GM12878 (cell line): ENCODE results near the gene ANXA10. TPM values are rescaled to one million over a fixed set of nuclear protein-coding genes. Genes with fewer than 3 reads are reported as not detected.

ENCODE experiments used
- ATAC-seq: fragments of 200-7000 bp; cut with Tn5 transposase; 3 replicates; pipeline ENCODE4 v1.9.1; 2020; ENCODE audit warnings: mild to moderate bottlenecking, moderate library complexity
- BruUV-seq: library from RNA; stranded (reverse); fragments of 400-500 nt; replicated peaks from 2 replicates; lab custom pipeline; 2021; lab: Mats Ljungman, UMichigan
- CTCF ChIA-PET: fragments of 300-600 bp; sonication (Branson Sonifier 250); formaldehyde crosslinking; extraction: SDS; loops from one replicate; lab custom pipeline; 2021; ENCODE audit warnings: inconsistent platforms; lab: Yijun Ruan, JAX
- POLR2A ChIA-PET: fragments of 350-600 bp; formaldehyde crosslinking; extraction: SDS; loops from one replicate; lab custom pipeline; 2021; ENCODE audit warnings: inconsistent platforms; lab: Charles Lee
- RAD21 ChIA-PET: fragments of 300-600 bp; sonication (Branson Sonifier 250); formaldehyde crosslinking; loops from one replicate; lab custom pipeline; 2023; ENCODE audit warnings: antibody characterized with exemption; ENCODE audit not compliant: unreplicated experiment; lab: Charles Lee
- SMC1A ChIA-PET: fragments of 300-600 bp; sonication (Branson Sonifier 250); formaldehyde crosslinking; loops from one replicate; lab custom pipeline; 2023; ENCODE audit not compliant: unreplicated experiment, uncharacterized antibody; lab: Charles Lee
- DNase-seq: peaks from one replicate; pipeline ENCODE4 v3.0.0-alpha.2; 2011; ENCODE audit warnings: low read depth, low spot score
- FAIRE-seq: peaks from 3 replicates; lab custom pipeline; 2011; peaks lifted over from hg19 to GRCh38; lab: Jason Lieb, UNC
- H2AFZ ChIP-seq: 2 replicates; pipeline ENCODE4 v1.6.0; 2011; ENCODE audit warnings: low read depth, low read length, control low read depth; ENCODE audit not compliant: control insufficient read depth
- H3K27ac ChIP-seq: 2 replicates; pipeline ENCODE4 v1.5.1; 2011; ENCODE audit warnings: control low read depth; ENCODE audit not compliant: control insufficient read depth, insufficient read depth
- H3K27me3 ChIP-seq, 2 experiments: replicated peaks in 1 of 2; 2 replicates each; pipeline versions ENCODE4 v1.6.0 to v1.6.1; 2011; ENCODE audit warnings: low read length in 1 of 2; ENCODE audit not compliant: control insufficient read depth in 2 of 2, insufficient read depth in 2 of 2
- H3K36me3 ChIP-seq, 2 experiments: 2 replicates each; pipeline ENCODE4 v1.5.1; 2011; ENCODE audit warnings: low read length in 1 of 2; ENCODE audit not compliant: control insufficient read depth in 2 of 2, insufficient read depth in 2 of 2
- H3K4me1 ChIP-seq: 2 replicates; pipeline ENCODE4 v1.6.1; 2011; ENCODE audit warnings: mild to moderate bottlenecking, low read length, moderate library complexity, mixed read lengths; ENCODE audit not compliant: control insufficient read depth, insufficient read depth
- H3K4me2 ChIP-seq: 2 replicates; pipeline ENCODE4 v1.6.0; 2011; ENCODE audit warnings: control low read depth; ENCODE audit not compliant: control insufficient read depth, insufficient read depth
- H3K4me3 ChIP-seq: fragments of 200-600 bp; sonication (generic); 2 replicates; pipeline ENCODE4 v1.5.1; 2016
- H3K79me2 ChIP-seq: 2 replicates; pipeline ENCODE4 v1.6.0; 2011; ENCODE audit warnings: low read length; ENCODE audit not compliant: control insufficient read depth, insufficient read depth
- H3K9ac ChIP-seq: 2 replicates; pipeline ENCODE4 v1.8.0; 2011; ENCODE audit warnings: low read length, control low read depth, mixed read lengths; ENCODE audit not compliant: control insufficient read depth, insufficient read depth
- H3K9me3 ChIP-seq: replicated peaks from 3 replicates; pipeline ENCODE4 v1.5.1; 2011; ENCODE audit warnings: mild to moderate bottlenecking, low read length; ENCODE audit not compliant: control insufficient read depth, insufficient read depth
- H4K20me1 ChIP-seq: 2 replicates; pipeline ENCODE4 v1.6.0; 2011; ENCODE audit not compliant: control insufficient read depth, insufficient read depth
- BACH1 ChIP-seq: fragments of 450-650 bp; IDR thresholded peaks from 2 replicates; pipeline ENCODE4 v1.6.1; 2017; ENCODE audit warnings: mild to moderate bottlenecking, borderline replicate concordance
- CBFB ChIP-seq: IDR thresholded peaks from 2 replicates; pipeline ENCODE4 v1.6.1; 2016; ENCODE audit warnings: antibody characterized with exemption, low read depth
- CHD1 ChIP-seq: IDR thresholded peaks from 2 replicates; pipeline ENCODE4 v1.6.1; 2012; ENCODE audit warnings: low read depth, low read length, improper control_type of control experiment
- FOXK2 ChIP-seq: fragments of 450-650 bp; IDR thresholded peaks from 2 replicates; pipeline ENCODE4 v1.6.1; 2017; ENCODE audit warnings: mild to moderate bottlenecking, moderate library complexity
- HDAC6 ChIP-seq: fragments of 200-600 bp; sonication (generic); IDR thresholded peaks from one replicate; pipeline ENCODE4 v1.8.0; 2017; ENCODE audit warnings: antibody characterized with exemption; ENCODE audit not compliant: unreplicated experiment
- HDGF ChIP-seq: fragments of 450-650 bp; IDR thresholded peaks from 2 replicates; pipeline ENCODE4 v1.6.1; 2016; ENCODE audit warnings: antibody characterized with exemption
- NR2F1 ChIP-seq: fragments of 450-650 bp; conservative IDR thresholded peaks from 2 replicates; pipeline ENCODE4 v1.6.1; 2017; ENCODE audit warnings: mild to moderate bottlenecking
- TCF12 ChIP-seq: IDR thresholded peaks from 2 replicates; pipeline ENCODE4 v1.6.1; 2011; ENCODE audit warnings: low read depth, mild to moderate bottlenecking, low read length
- ZZZ3 ChIP-seq: IDR thresholded peaks from 2 replicates; pipeline ENCODE4 v1.6.1; 2011; ENCODE audit warnings: low read depth; ENCODE audit not compliant: control insufficient read depth, insufficient read length
- WGBS: methylation state at CpG from one replicate; pipeline ENCODE4 v1.1.6; 2016; ENCODE audit warnings: low lambda C conversion rate; ENCODE audit not compliant: insufficient replicate concordance, insufficient coverage; ENCODE audit errors: missing lambda C conversion rate; 5-methylcytosine and 5-hydroxymethylcytosine counted together
- in situ Hi-C: fragments of 300-500 bp; cut with MboI; formaldehyde crosslinking; loops from 9 replicates; pipeline ENCODE4 v1.14.3; 2018; ENCODE audit warnings: mixed read lengths
- intact Hi-C: fragments of 100-400 bp; cut with micrococcal nuclease; formaldehyde crosslinking; loops from one replicate; pipeline ENCODE4 v1.14.2; 2022; ENCODE audit not compliant: unreplicated experiment
- polyA plus RNA-seq, 11 experiments: library from polyadenylated mRNA; depleted of rRNA in 4 of 11; unstranded in 6 of 11; stranded (reverse) in 5 of 11; fragments of >200 nt; fragmentation: Nextera tagmentation in 4 of 11; fragmentation: Illumina TruSeq in 1 of 11; extraction: Ambion mirVana in 4 of 11; extraction: Trizol in 1 of 11; gene quantifications; 1 replicate in 1 of 11; 2 replicates in 10 of 11; pipeline versions ENCODE4 v1.2.1 to v1.2.3, GENCODE V29; 2011 to 2016; ENCODE audit warnings: inconsistent platforms in 2 of 11, missing spikeins in 2 of 11, low read depth in 1 of 11
- total RNA-seq, 4 experiments: library from RNA; depleted of rRNA in 3 of 4; stranded (reverse); fragments of >200 nt in 3 of 4; fragmentation: Illumina TruSeq in 1 of 4; extraction: Trizol in 1 of 4; gene quantifications; 2 replicates each; pipeline versions ENCODE4 v1.2.1 to v1.2.3, GENCODE V29; 2013 to 2021
- TF ChIP-seq, protein P1 (sequence below): fragments of 450-650 bp; IDR thresholded peaks from 2 replicates; pipeline ENCODE4 v1.6.1; 2017; ENCODE audit warnings: borderline replicate concordance
- TF ChIP-seq, protein P2 (sequence below): IDR thresholded peaks from 2 replicates; pipeline ENCODE4 v1.6.1; 2011; ENCODE audit warnings: borderline replicate concordance, low read depth, mild to moderate bottlenecking, moderate library complexity, mixed read lengths, low read length; ENCODE audit not compliant: insufficient read depth; ENCODE audit errors: extremely low read length
- TF ChIP-seq, protein P3 (sequence below): fragments of 450-650 bp; IDR thresholded peaks from 2 replicates; pipeline ENCODE4 v1.6.1; 2018; ENCODE audit warnings: mild to moderate bottlenecking, low read depth, moderate library complexity; ENCODE audit not compliant: partially characterized antibody
- TF ChIP-seq, protein P4 (sequence below): IDR thresholded peaks from 2 replicates; pipeline ENCODE4 v1.6.1; 2012; ENCODE audit warnings: low read length, inconsistent platforms

ANXA10 gene
- total and polyA plus RNA-seq, 10 of the 15 experiments (the other 5 are each of a cell fraction or from before 2014, with no cell fraction given): not detected

DNA sequence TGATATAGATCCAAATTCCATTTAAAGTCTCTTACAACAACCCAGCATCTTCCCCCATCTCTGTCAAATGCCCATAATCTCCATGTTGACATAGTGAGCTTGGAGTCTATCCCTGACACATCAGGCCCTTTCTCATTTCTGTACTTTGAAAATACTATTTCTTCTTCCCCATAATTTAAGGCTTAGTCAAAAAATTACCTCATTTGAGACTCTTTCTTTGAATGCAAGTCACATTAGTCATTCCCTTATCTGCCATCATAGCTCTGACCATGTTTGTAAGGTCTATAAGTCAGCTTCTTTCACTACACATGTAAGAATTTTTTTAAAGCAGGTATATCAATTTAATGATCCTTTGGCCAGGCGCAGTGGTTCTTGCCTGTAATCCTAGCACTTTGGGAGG is 126.3 kb downstream of the ANXA10 start:
- Histone ChIP-seq H3K79me2 (no peaks in the 10 kb centered on the region), H3K9ac (no peak overlapping the region), H3K4me1 (no peaks in the 10 kb centered on the region), H4K20me1 (no peaks in the 10 kb centered on the region), H3K4me2 (no peak overlapping the region), H2AFZ (no peak overlapping the region), H3K9me3 (no peaks in the 10 kb centered on the region), H3K4me3 (no peak overlapping the region), H3K27me3 (no peaks in the 10 kb centered on the region), H3K27ac (no peak overlapping the region), H3K36me3 (no peaks in the 10 kb centered on the region)
- TF ChIP-seq CHD1 (no peak), BACH1 (no peak), FOXK2 (no peak), HDAC6 (no peak), CBFB (no peak), HDGF (no peak), TCF12 (no peak), ZZZ3 (no peak), NR2F1 (no peak)
- TF ChIP-seq, protein P1, sequence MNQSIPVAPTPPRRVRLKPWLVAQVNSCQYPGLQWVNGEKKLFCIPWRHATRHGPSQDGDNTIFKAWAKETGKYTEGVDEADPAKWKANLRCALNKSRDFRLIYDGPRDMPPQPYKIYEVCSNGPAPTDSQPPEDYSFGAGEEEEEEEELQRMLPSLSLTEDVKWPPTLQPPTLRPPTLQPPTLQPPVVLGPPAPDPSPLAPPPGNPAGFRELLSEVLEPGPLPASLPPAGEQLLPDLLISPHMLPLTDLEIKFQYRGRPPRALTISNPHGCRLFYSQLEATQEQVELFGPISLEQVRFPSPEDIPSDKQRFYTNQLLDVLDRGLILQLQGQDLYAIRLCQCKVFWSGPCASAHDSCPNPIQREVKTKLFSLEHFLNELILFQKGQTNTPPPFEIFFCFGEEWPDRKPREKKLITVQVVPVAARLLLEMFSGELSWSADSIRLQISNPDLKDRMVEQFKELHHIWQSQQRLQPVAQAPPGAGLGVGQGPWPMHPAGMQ: no peak
- TF ChIP-seq, protein P2, sequence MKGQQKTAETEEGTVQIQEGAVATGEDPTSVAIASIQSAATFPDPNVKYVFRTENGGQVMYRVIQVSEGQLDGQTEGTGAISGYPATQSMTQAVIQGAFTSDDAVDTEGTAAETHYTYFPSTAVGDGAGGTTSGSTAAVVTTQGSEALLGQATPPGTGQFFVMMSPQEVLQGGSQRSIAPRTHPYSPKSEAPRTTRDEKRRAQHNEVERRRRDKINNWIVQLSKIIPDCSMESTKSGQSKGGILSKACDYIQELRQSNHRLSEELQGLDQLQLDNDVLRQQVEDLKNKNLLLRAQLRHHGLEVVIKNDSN: no peak
- TF ChIP-seq, protein P3, sequence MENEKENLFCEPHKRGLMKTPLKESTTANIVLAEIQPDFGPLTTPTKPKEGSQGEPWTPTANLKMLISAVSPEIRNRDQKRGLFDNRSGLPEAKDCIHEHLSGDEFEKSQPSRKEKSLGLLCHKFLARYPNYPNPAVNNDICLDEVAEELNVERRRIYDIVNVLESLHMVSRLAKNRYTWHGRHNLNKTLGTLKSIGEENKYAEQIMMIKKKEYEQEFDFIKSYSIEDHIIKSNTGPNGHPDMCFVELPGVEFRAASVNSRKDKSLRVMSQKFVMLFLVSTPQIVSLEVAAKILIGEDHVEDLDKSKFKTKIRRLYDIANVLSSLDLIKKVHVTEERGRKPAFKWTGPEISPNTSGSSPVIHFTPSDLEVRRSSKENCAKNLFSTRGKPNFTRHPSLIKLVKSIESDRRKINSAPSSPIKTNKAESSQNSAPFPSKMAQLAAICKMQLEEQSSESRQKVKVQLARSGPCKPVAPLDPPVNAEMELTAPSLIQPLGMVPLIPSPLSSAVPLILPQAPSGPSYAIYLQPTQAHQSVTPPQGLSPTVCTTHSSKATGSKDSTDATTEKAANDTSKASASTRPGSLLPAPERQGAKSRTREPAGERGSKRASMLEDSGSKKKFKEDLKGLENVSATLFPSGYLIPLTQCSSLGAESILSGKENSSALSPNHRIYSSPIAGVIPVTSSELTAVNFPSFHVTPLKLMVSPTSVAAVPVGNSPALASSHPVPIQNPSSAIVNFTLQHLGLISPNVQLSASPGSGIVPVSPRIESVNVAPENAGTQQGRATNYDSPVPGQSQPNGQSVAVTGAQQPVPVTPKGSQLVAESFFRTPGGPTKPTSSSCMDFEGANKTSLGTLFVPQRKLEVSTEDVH: no peak
- TF ChIP-seq, protein P4, sequence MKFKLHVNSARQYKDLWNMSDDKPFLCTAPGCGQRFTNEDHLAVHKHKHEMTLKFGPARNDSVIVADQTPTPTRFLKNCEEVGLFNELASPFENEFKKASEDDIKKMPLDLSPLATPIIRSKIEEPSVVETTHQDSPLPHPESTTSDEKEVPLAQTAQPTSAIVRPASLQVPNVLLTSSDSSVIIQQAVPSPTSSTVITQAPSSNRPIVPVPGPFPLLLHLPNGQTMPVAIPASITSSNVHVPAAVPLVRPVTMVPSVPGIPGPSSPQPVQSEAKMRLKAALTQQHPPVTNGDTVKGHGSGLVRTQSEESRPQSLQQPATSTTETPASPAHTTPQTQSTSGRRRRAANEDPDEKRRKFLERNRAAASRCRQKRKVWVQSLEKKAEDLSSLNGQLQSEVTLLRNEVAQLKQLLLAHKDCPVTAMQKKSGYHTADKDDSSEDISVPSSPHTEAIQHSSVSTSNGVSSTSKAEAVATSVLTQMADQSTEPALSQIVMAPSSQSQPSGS: no peak
- CTCF ChIA-PET: no interaction called here
- POLR2A ChIA-PET: interaction anchor here (0.6 kb wide), 1 partner anchor 792 kb away, joined by 3 read pairs; the partner anchor contains the start of gene CBR4
- intact Hi-C loops (no loop called here), in situ Hi-C loops (no loop called here)
- SMC1A ChIA-PET: no interaction called here
- no TSS peak for BruUV-seq
- no peak for DNase-seq
- 40% methylated on average over 1 of the region's 1 CpG for WGBS
- RAD21 ChIA-PET: no interaction called here
- no peak for ATAC-seq
- FAIRE-seq: no peak
